Measurements from ENCODE around the gene RGMA. TPM values are rescaled to one million over a fixed set of nuclear protein-coding genes. Genes with fewer than 3 reads are reported as not detected.
A peak's percentile ranks its signal among the peaks of the same experiment; 100 is the strongest.

RGMA gene
- total RNA-seq (1 to 10 TPM; 4.6 to 5.7 TPM), polyA plus RNA-seq (ENCODE audit: insufficient read length in 6 of 6) (10 to 100 TPM; 11.8 to 18.5 (median 15.8) TPM)
- long read RNA-seq, donor 1, full-length matches to known transcripts, result 8 of 22 reads
- long read RNA-seq, donor 1, partial matches to known transcripts, result 14 of 22 reads
- long read RNA-seq, donor 1, other reads (novel, unspliced or antisense), result 0 of 22 reads
- long read RNA-seq, donor 2, full-length matches to known transcripts, result 3 of 3 reads
- long read RNA-seq, donor 2, partial matches to known transcripts, result 0 of 3 reads
- long read RNA-seq, donor 2, other reads (novel, unspliced or antisense), result 0 of 3 reads
- long read RNA-seq, donor 3, partial matches to known transcripts, result 0 of 2 reads
- long read RNA-seq, donor 3, other reads (novel, unspliced or antisense), result 0 of 2 reads
- long read RNA-seq, donor 4, result 0 reads
- long read RNA-seq, donor 5, transcript RGMA-203 (3 exons, 3,038 nt), result major isoform, 6 of 6 reads
- long read RNA-seq, donor 5, partial matches to known transcripts, result 0 of 6 reads
- long read RNA-seq, donor 5, other reads (novel, unspliced or antisense), result 0 of 6 reads
- long read RNA-seq, donor 6, transcript RGMA-203 (3 exons, 3,038 nt), result major isoform, 5 of 5 reads
- long read RNA-seq, donor 6, partial matches to known transcripts, result 0 of 5 reads
- long read RNA-seq, donor 6, other reads (novel, unspliced or antisense), result 0 of 5 reads
- long read RNA-seq, donor 7, full-length matches to known transcripts, result 4 of 4 reads
- long read RNA-seq, donor 7, partial matches to known transcripts, result 0 of 4 reads
- long read RNA-seq, donor 7, other reads (novel, unspliced or antisense), result 0 of 4 reads
- long read RNA-seq, donor 8, full-length matches to known transcripts, result 13 of 13 reads
- long read RNA-seq, donor 8, partial matches to known transcripts, result 0 of 13 reads
- long read RNA-seq, donor 8, other reads (novel, unspliced or antisense), result 0 of 13 reads
- long read RNA-seq, donor 9, result 0 reads
- long read RNA-seq, donor 10, result 0 reads
- long read RNA-seq, donor 11, result 0 reads
- long read RNA-seq, donor 12, full-length matches to known transcripts, result 4 of 4 reads
- long read RNA-seq, donor 12, partial matches to known transcripts, result 0 of 4 reads
- long read RNA-seq, donor 12, other reads (novel, unspliced or antisense), result 0 of 4 reads

- TF ChIP-seq, protein P1, sequence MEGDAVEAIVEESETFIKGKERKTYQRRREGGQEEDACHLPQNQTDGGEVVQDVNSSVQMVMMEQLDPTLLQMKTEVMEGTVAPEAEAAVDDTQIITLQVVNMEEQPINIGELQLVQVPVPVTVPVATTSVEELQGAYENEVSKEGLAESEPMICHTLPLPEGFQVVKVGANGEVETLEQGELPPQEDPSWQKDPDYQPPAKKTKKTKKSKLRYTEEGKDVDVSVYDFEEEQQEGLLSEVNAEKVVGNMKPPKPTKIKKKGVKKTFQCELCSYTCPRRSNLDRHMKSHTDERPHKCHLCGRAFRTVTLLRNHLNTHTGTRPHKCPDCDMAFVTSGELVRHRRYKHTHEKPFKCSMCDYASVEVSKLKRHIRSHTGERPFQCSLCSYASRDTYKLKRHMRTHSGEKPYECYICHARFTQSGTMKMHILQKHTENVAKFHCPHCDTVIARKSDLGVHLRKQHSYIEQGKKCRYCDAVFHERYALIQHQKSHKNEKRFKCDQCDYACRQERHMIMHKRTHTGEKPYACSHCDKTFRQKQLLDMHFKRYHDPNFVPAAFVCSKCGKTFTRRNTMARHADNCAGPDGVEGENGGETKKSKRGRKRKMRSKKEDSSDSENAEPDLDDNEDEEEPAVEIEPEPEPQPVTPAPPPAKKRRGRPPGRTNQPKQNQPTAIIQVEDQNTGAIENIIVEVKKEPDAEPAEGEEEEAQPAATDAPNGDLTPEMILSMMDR (IDR thresholded peaks at IDR 0.05), result no peak
- no peaks in the 10 kb centered on the region for H3K9me3 ChIP-seq
- H3K4me1 ChIP-seq, result peaks cover 9 to 25% of the 10 kb centered on the region in 2 donors
- ATAC-seq (peak; percentile 30), DNase-seq (peak in 2 of 4 donors; percentile 19 to 80)
- peak within 1 kb of the TSS; percentile 28 to 49 for H3K4me3 ChIP-seq
- H3K36me3 ChIP-seq, result no peaks in the 10 kb centered on the region
- peaks cover 24 to 93% of the 10 kb centered on the region in 2 donors for H3K27me3 ChIP-seq
- no peak within 1 kb of the TSS for H3K27ac ChIP-seq
- intact Hi-C loops (cut with DNase I), result no loop called here
These were observed at the start of gene RGMA for GRCh38 chr15:93088981-93089726. Gene RGMA, minus strand, starts transcription at chr15:93089211. Its CDS starts 279 bp downstream, at chr15:93088932.

GRCh38 chr15:93136606-93137005, 47.6 kb upstream of the RGMA start:
- H3K27ac ChIP-seq, result no peak overlapping the region
- H3K27me3 ChIP-seq, result no peaks in the 10 kb centered on the region
- H3K4me3 ChIP-seq, result no peak overlapping the region
- H3K9me3 ChIP-seq, result no peaks in the 10 kb centered on the region
- TF ChIP-seq, protein P1 (IDR thresholded peaks at IDR 0.05), result no peak
- ATAC-seq (no peak), DNase-seq (no peak)
- intact Hi-C loops (cut with DNase I), result no loop called here
- H3K36me3 ChIP-seq, result no peaks in the 10 kb centered on the region
- no peaks in the 10 kb centered on the region for H3K4me1 ChIP-seq

DNA sequence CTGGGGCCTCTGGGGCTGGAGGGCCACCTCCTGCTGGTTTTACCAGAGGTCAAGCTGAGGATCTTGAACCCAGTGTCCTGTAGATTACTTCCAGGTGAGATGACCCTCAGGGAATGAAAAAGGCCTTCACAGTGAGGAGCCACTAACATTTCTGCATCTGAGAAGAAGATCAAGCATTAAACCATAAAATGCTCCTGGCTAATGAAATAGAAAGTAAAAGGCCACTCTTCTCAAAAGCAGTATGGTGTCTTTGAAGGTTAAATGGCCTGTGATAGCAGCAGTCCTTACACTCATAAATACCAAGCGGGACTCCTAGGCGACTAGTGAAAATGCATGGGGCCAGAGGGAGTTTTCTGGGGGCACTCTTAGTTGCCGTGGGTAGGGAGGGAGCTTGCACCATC, 47.0 kb upstream of the RGMA start:
- intact Hi-C loops (cut with DNase I), result no loop called here
- no peaks in the 10 kb centered on the region for H3K9me3 ChIP-seq
- H3K4me1 ChIP-seq, result no peaks in the 10 kb centered on the region
- TF ChIP-seq, protein P1 (IDR thresholded peaks at IDR 0.05), result no peak
- H3K4me3 ChIP-seq, result no peak overlapping the region
- no peak for DNase-seq
- ATAC-seq, result no peak
- no peak overlapping the region for H3K27ac ChIP-seq
- no peaks in the 10 kb centered on the region for H3K27me3 ChIP-seq
- no peaks in the 10 kb centered on the region for H3K36me3 ChIP-seq

GRCh38 chr15:93135459-93135858, 46.4 kb upstream of the RGMA start:
- ATAC-seq, result no peak
- H3K4me1 ChIP-seq, result no peaks in the 10 kb centered on the region
- H3K9me3 ChIP-seq, result no peaks in the 10 kb centered on the region
- no peaks in the 10 kb centered on the region for H3K27me3 ChIP-seq
- intact Hi-C loops (cut with DNase I), result no loop called here
- no peak overlapping the region for H3K27ac ChIP-seq
- DNase-seq, result no peak
- TF ChIP-seq, protein P1 (IDR thresholded peaks at IDR 0.05), result no peak
- no peak overlapping the region for H3K4me3 ChIP-seq
- no peaks in the 10 kb centered on the region for H3K36me3 ChIP-seq
